IMR-90 (cell line): ENCODE results near the gene CDHR1. TPM values are rescaled to one million over a fixed set of nuclear protein-coding genes. Genes with fewer than 3 reads are reported as not detected.

Experiments used
- ATAC-seq: fragments of 200-7000 bp; cut with Tn5 transposase; 2 replicates; pipeline ENCODE4 v1.9.1; 2020; ENCODE audit warnings: low read depth, mild to moderate bottlenecking, moderate library complexity
- BruUV-seq: library from RNA; stranded (reverse); fragments of 400-500 nt; replicated peaks from 2 replicates; lab custom pipeline; 2021; lab: Mats Ljungman, UMichigan
- CTCF ChIA-PET: fragments of 300-600 bp; formaldehyde crosslinking; extraction: SDS; loops from one replicate; lab custom pipeline; 2021; ENCODE audit warnings: antibody characterized with exemption; lab: Yijun Ruan, JAX
- POLR2A ChIA-PET: fragments of 300-600 bp; sonication (Branson Sonifier 250); formaldehyde crosslinking; loops from one replicate; lab custom pipeline; 2022; ENCODE audit warnings: antibody characterized with exemption; ENCODE audit not compliant: unreplicated experiment; lab: Charles Lee
- DNase-seq: peaks from one replicate; pipeline ENCODE4 v3.0.0; 2013
- H2AFZ ChIP-seq: replicated peaks from 2 replicates; pipeline ENCODE3; 2013; ENCODE audit warnings: low read length, mild to moderate bottlenecking; ENCODE audit not compliant: poor library complexity
- H2AK5ac ChIP-seq: 2 replicates; pipeline ENCODE4 v1.6.1; 2013; ENCODE audit warnings: low read depth, low read length, inconsistent platforms
- H2AK9ac ChIP-seq: replicated peaks from 2 replicates; pipeline ENCODE3; 2013; ENCODE audit warnings: mild to moderate bottlenecking, low read depth, low read length, moderate library complexity; ENCODE audit not compliant: poor library complexity
- H2BK120ac ChIP-seq: 2 replicates; pipeline ENCODE4 v1.6.1; 2013; ENCODE audit warnings: low read depth, low read length, inconsistent platforms
- H2BK15ac ChIP-seq: 3 replicates; pipeline ENCODE4 v1.6.1; 2013; ENCODE audit warnings: low read depth, low read length, inconsistent platforms
- H2BK20ac ChIP-seq: 2 replicates; pipeline ENCODE4 v1.6.1; 2013; ENCODE audit warnings: low read depth, mild to moderate bottlenecking, inconsistent platforms, low read length, moderate library complexity
- H2BK5ac ChIP-seq: 2 replicates; pipeline ENCODE4 v1.6.1; 2013; ENCODE audit warnings: mild to moderate bottlenecking, low read depth, low read length, inconsistent platforms; ENCODE audit not compliant: poor library complexity, severe bottlenecking
- H3K14ac ChIP-seq: replicated peaks from 2 replicates; pipeline ENCODE4 v1.6.1; 2013; ENCODE audit warnings: low read depth, low read length, inconsistent platforms
- H3K18ac ChIP-seq: 2 replicates; pipeline ENCODE4 v1.6.1; 2013; ENCODE audit warnings: low read depth, low read length, control low read depth
- H3K23ac ChIP-seq: 2 replicates; pipeline ENCODE4 v1.6.1; 2013; ENCODE audit warnings: low read depth, low read length, inconsistent platforms
- H3K27ac ChIP-seq: 2 replicates; pipeline ENCODE4 v1.5.1; 2013; ENCODE audit warnings: mild to moderate bottlenecking, control low read depth, low read length; ENCODE audit not compliant: insufficient read depth
- H3K27me3 ChIP-seq: 2 replicates; pipeline ENCODE4 v1.6.1; 2013; ENCODE audit warnings: low read length; ENCODE audit not compliant: control insufficient read depth, insufficient read depth
- H3K36me3 ChIP-seq: 2 replicates; pipeline ENCODE4 v1.6.1; 2013; ENCODE audit warnings: low read length, mixed read lengths; ENCODE audit not compliant: control insufficient read depth, insufficient read depth
- H3K4ac ChIP-seq: 2 replicates; pipeline ENCODE4 v1.6.1; 2013; ENCODE audit warnings: low read depth, low read length, inconsistent platforms
- H3K4me1 ChIP-seq: 2 replicates; pipeline ENCODE4 v1.6.1; 2013; ENCODE audit warnings: low read length, mixed read lengths; ENCODE audit not compliant: control insufficient read depth, insufficient read depth
- H3K4me2 ChIP-seq: 2 replicates; pipeline ENCODE4 v1.6.1; 2013; ENCODE audit warnings: low read depth, mild to moderate bottlenecking, control low read depth, low read length, moderate library complexity
- H3K4me3 ChIP-seq: 2 replicates; pipeline ENCODE4 v1.5.1; 2013; ENCODE audit warnings: low read depth, mild to moderate bottlenecking, control low read depth, low read length, moderate library complexity; ENCODE audit not compliant: insufficient read depth
- H3K56ac ChIP-seq: 2 replicates; pipeline ENCODE4 v1.6.1; 2013; ENCODE audit warnings: low read length, inconsistent platforms; ENCODE audit not compliant: insufficient read depth; ENCODE audit errors: extremely low read depth
- H3K79me1 ChIP-seq, 2 experiments: 2 replicates each; pipeline ENCODE4 v1.6.1; 2013; ENCODE audit warnings: low read length in 2 of 2, inconsistent platforms in 1 of 2, low read depth in 1 of 2
- H3K9ac ChIP-seq: 2 replicates; pipeline ENCODE4 v1.6.1; 2013; ENCODE audit warnings: low read depth, low read length, control low read depth
- H3K9me1 ChIP-seq: 2 replicates; pipeline ENCODE4 v1.6.1; 2013; ENCODE audit warnings: low read length, inconsistent platforms; ENCODE audit not compliant: insufficient read depth
- H3K9me3 ChIP-seq: 2 replicates; pipeline ENCODE4 v1.6.1; 2013; ENCODE audit warnings: low read length; ENCODE audit not compliant: control insufficient read depth, insufficient read depth
- H4K20me1 ChIP-seq: 2 replicates; pipeline ENCODE4 v1.6.1; 2013; ENCODE audit warnings: low read length, inconsistent platforms; ENCODE audit not compliant: insufficient read depth
- H4K5ac ChIP-seq: 2 replicates; pipeline ENCODE4 v1.6.1; 2013; ENCODE audit warnings: mild to moderate bottlenecking, low read depth, low read length, control low read depth
- H4K8ac ChIP-seq, 2 experiments: 2 replicates each; pipeline ENCODE4 v1.6.1; 2013; ENCODE audit warnings: low read depth in 2 of 2, low read length in 2 of 2, control low read depth in 1 of 2, inconsistent platforms in 1 of 2
- H4K91ac ChIP-seq: 2 replicates; pipeline ENCODE4 v1.6.1; 2013; ENCODE audit warnings: low read depth, low read length, inconsistent platforms; ENCODE audit not compliant: insufficient read depth
- BHLHE40 ChIP-seq: fragments of 150-350 bp; IDR thresholded peaks from 2 replicates; pipeline ENCODE4 v1.6.1; 2016; ENCODE audit warnings: mild to moderate bottlenecking, low read depth, low read length
- CEBPB ChIP-seq: IDR thresholded peaks from 2 replicates; pipeline ENCODE4 v1.6.1; 2012; ENCODE audit warnings: low read depth, low read length, improper control_type of control experiment
- CHD1 ChIP-seq: IDR thresholded peaks from 2 replicates; pipeline ENCODE4 v1.6.1; 2012; ENCODE audit warnings: low read depth, low read length, improper control_type of control experiment
- FOS ChIP-seq: fragments of 150-350 bp; IDR thresholded peaks from 2 replicates; pipeline ENCODE4 v1.6.1; 2016; ENCODE audit warnings: low read depth, low read length
- MAFK ChIP-seq: IDR thresholded peaks from 2 replicates; pipeline ENCODE4 v1.6.1; 2012; ENCODE audit warnings: low read depth, low read length, improper control_type of control experiment
- MAZ ChIP-seq: IDR thresholded peaks from 2 replicates; pipeline ENCODE4 v1.6.1; 2012; ENCODE audit warnings: low read depth, mild to moderate bottlenecking, low read length, improper control_type of control experiment, moderate library complexity, borderline replicate concordance
- MXI1 ChIP-seq: IDR thresholded peaks from 2 replicates; pipeline ENCODE4 v1.6.1; 2012; ENCODE audit warnings: low read depth, mild to moderate bottlenecking, low read length, moderate library complexity, borderline replicate concordance
- NFE2L2 ChIP-seq: fragments of 150-350 bp; IDR thresholded peaks from 2 replicates; pipeline ENCODE4 v1.6.1; 2016; ENCODE audit warnings: low read depth, mild to moderate bottlenecking, low read length
- POLR2A ChIP-seq: IDR thresholded peaks from 2 replicates; pipeline ENCODE4 v1.6.1; 2012; ENCODE audit warnings: mild to moderate bottlenecking, low read depth, low read length
- RAD21 ChIP-seq: IDR thresholded peaks from 2 replicates; pipeline ENCODE4 v1.6.1; 2012; ENCODE audit warnings: low read length, improper control_type of control experiment
- RCOR1 ChIP-seq: IDR thresholded peaks from 2 replicates; pipeline ENCODE4 v1.6.1; 2012; ENCODE audit warnings: mild to moderate bottlenecking, low read length, improper control_type of control experiment; ENCODE audit not compliant: insufficient replicate concordance
- RFX5 ChIP-seq: IDR thresholded peaks from 2 replicates; pipeline ENCODE4 v1.8.0; 2012; ENCODE audit warnings: low read depth, mild to moderate bottlenecking, low read length, moderate library complexity
- SMC3 ChIP-seq: fragments of 150-350 bp; IDR thresholded peaks from 2 replicates; pipeline ENCODE4 v1.6.1; 2016; ENCODE audit warnings: low read depth, mild to moderate bottlenecking, antibody characterized with exemption, low read length, moderate library complexity
- WGBS, 2 experiments: methylation state at CpG; one replicate each; pipeline versions ENCODE4 v1.1.5 to v1.1.7; 2013; ENCODE audit warnings: missing lambda C conversion rate in 2 of 2; ENCODE audit not compliant: insufficient read length in 1 of 2; ENCODE audit errors: extremely low coverage in 2 of 2; 5-methylcytosine and 5-hydroxymethylcytosine counted together
- dilution Hi-C: fragments of 300-500 bp; cut with HindIII; formaldehyde crosslinking; loops from one replicate; pipeline ENCODE4 v1.14.3; 2018; ENCODE audit warnings: low sequenced_read_pairs; ENCODE audit not compliant: unreplicated experiment
- in situ Hi-C: fragments of 300-500 bp; cut with MboI; formaldehyde crosslinking; loops from 3 replicates; pipeline ENCODE4 v1.14.3; 2019; ENCODE audit warnings: low sequenced_read_pairs, inconsistent platforms, mixed read lengths
- intact Hi-C: fragments of 100-400 bp; cut with micrococcal nuclease; formaldehyde crosslinking; loops from 2 replicates; pipeline ENCODE4 v1.10.0; 2022
- polyA plus RNA-seq, 3 experiments: library from polyadenylated mRNA; depleted of rRNA; stranded (reverse); fragments of >200 nt; gene quantifications; 2 replicates each; pipeline ENCODE4 v1.2.3, GENCODE V29; 2012; ENCODE audit warnings: low replicate concordance in 1 of 3
- total RNA-seq: library from RNA; depleted of rRNA; stranded (reverse); fragments of >200 nt; gene quantifications from 2 replicates; pipeline ENCODE4 v1.2.3, GENCODE V29; 2012
- TF ChIP-seq, protein P1 (sequence below): fragments of 150-350 bp; IDR thresholded peaks from 2 replicates; pipeline ENCODE4 v1.6.1; 2016; ENCODE audit warnings: low read depth, mild to moderate bottlenecking, low read length, moderate library complexity, borderline replicate concordance
- TF ChIP-seq, protein P2 (sequence below): fragments of 150-350 bp; IDR thresholded peaks from 2 replicates; pipeline ENCODE4 v1.6.1; 2017; ENCODE audit warnings: mild to moderate bottlenecking, antibody characterized with exemption, low read length, low read depth
- TF ChIP-seq, protein P3 (sequence below): conservative IDR thresholded peaks from 2 replicates; pipeline ENCODE4 v1.5.1; 2012; ENCODE audit warnings: mild to moderate bottlenecking, low read depth, low read length, improper control_type of control experiment

The CDHR1 gene
- total and polyA plus RNA-seq, 2 of the 4 experiments (the other 2 are of a cell fraction), result not detected

DNA sequence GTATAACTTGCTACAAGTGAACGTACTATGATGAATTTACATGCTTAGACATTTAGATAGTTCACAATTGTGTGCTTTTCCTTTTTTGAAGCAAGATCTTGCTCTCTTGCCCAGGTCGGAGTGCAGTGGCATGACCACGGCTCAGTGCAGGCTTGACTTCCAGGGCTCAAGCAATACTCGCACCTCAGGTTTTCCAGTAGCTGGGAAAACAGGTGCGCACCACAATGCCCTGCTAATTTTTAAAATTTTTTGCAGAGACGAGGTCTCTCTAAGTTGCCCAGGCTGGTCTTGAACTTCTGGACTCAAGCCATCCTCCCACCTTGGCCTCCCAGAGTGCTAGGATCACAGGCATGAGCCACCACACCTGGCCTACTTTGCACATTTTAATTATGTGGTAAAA is 18.9 kb upstream of the CDHR1 start:
- H4K8ac ChIP-seq, result no peak overlapping the region
- DNase-seq (no peak), ATAC-seq (no peak)
- no peak overlapping the region for H2BK15ac ChIP-seq
- no peak overlapping the region for H3K56ac ChIP-seq
- no peaks in the 10 kb centered on the region for H3K36me3 ChIP-seq
- H4K20me1 ChIP-seq, result no peaks in the 10 kb centered on the region
- in situ Hi-C loops (no loop called here), dilution Hi-C loops (no loop called here), intact Hi-C loops (no loop called here)
- no peak overlapping the region for H2AFZ ChIP-seq
- H2AK5ac ChIP-seq, result no peak overlapping the region
- no peak overlapping the region for H3K18ac ChIP-seq
- H3K27ac ChIP-seq, result no peak overlapping the region
- no peak overlapping the region for H2BK5ac ChIP-seq
- no peaks in the 10 kb centered on the region for H3K9me3 ChIP-seq
- no peak overlapping the region for H3K4ac ChIP-seq
- H2BK20ac ChIP-seq, result no peak overlapping the region
- 0 out of 2 replicates have a peak, but pooled peaks cover 4% of the 10 kb centered on the region for H3K9me1 ChIP-seq
- H3K79me1 ChIP-seq, result no peaks in the 10 kb centered on the region
- no peak overlapping the region for H3K9ac ChIP-seq
- no peak overlapping the region for H3K23ac ChIP-seq
- no peak overlapping the region for H2BK120ac ChIP-seq
- H3K4me1 ChIP-seq, result no peaks in the 10 kb centered on the region
- ChIA-PET POLR2A (no interaction called here), CTCF (no interaction called here)
- no peak overlapping the region for H4K5ac ChIP-seq
- BruUV-seq, result no TSS peak
- no peak overlapping the region for H2AK9ac ChIP-seq
- H3K4me3 ChIP-seq, result no peak overlapping the region
- TF ChIP-seq RAD21 (no peak), SMC3 (no peak), POLR2A (no peak), MXI1 (no peak), CHD1 (no peak), BHLHE40 (no peak), CEBPB (no peak), NFE2L2 (no peak), MAZ (no peak), RCOR1 (no peak), MAFK (no peak), FOS (no peak), RFX5 (no peak)
- TF ChIP-seq, protein P1, sequence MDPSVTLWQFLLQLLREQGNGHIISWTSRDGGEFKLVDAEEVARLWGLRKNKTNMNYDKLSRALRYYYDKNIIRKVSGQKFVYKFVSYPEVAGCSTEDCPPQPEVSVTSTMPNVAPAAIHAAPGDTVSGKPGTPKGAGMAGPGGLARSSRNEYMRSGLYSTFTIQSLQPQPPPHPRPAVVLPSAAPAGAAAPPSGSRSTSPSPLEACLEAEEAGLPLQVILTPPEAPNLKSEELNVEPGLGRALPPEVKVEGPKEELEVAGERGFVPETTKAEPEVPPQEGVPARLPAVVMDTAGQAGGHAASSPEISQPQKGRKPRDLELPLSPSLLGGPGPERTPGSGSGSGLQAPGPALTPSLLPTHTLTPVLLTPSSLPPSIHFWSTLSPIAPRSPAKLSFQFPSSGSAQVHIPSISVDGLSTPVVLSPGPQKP, result no peak
- TF ChIP-seq, protein P2, sequence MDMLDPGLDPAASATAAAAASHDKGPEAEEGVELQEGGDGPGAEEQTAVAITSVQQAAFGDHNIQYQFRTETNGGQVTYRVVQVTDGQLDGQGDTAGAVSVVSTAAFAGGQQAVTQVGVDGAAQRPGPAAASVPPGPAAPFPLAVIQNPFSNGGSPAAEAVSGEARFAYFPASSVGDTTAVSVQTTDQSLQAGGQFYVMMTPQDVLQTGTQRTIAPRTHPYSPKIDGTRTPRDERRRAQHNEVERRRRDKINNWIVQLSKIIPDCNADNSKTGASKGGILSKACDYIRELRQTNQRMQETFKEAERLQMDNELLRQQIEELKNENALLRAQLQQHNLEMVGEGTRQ, result no peak
- TF ChIP-seq, protein P3, sequence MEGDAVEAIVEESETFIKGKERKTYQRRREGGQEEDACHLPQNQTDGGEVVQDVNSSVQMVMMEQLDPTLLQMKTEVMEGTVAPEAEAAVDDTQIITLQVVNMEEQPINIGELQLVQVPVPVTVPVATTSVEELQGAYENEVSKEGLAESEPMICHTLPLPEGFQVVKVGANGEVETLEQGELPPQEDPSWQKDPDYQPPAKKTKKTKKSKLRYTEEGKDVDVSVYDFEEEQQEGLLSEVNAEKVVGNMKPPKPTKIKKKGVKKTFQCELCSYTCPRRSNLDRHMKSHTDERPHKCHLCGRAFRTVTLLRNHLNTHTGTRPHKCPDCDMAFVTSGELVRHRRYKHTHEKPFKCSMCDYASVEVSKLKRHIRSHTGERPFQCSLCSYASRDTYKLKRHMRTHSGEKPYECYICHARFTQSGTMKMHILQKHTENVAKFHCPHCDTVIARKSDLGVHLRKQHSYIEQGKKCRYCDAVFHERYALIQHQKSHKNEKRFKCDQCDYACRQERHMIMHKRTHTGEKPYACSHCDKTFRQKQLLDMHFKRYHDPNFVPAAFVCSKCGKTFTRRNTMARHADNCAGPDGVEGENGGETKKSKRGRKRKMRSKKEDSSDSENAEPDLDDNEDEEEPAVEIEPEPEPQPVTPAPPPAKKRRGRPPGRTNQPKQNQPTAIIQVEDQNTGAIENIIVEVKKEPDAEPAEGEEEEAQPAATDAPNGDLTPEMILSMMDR, result no peak
- no peaks in the 10 kb centered on the region for H3K27me3 ChIP-seq
- WGBS, 2 experiments, result 69% methylated on average over 3 of the region's 6 CpGs; no CpG with 5 or more reads in 1 of the 2 experiments
- H3K4me2 ChIP-seq, result no peak overlapping the region
- H4K91ac ChIP-seq, result no peak overlapping the region
- H3K14ac ChIP-seq, result no peak overlapping the region
